ENCODE results near the gene PASK.
A peak's percentile ranks its signal among the peaks of the same experiment; 100 is the strongest.

The PASK gene

DNA sequence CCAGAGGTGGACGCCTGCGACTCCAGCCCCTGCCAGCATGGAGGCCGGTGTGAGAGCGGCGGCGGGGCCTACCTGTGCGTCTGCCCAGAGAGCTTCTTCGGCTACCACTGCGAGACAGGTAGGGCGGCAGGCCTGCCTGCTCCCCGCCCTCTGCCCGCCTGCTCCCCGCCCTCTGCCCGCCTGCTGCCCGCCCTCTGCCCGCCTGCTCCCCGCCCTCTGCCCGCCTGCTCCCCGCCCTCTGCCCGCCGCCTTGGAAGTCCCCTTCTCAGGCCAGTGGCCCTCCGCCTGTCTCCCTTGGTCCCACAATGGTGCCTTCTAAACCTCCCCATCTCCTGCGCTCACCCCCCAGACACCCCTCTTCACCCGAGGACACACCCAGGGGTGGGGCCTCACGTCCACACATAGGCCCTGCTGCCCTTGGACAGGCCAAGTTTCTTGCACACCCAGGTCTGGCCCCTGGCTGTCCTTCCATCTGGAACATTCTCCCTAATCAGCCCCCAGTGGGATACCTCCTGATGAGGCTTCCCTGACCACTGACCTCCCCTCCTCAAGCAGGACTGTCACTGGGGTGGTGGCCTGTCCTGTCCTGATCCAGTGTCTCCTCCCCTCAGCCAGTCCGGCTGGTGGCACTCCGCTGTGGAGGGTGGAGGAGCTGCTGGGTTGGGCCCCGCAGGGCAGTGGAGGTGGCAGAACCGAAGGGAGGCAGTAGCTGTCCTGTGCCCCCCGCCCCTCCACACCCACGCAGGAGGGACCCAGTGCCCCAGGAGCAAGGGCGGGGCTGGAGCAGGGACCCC, 85.1 kb downstream of the PASK start:
- no peak overlapping the region for H3K4me3 ChIP-seq
- H3K36me3 ChIP-seq: no peaks in the 10 kb centered on the region
- H3K27ac ChIP-seq: no peak overlapping the region
- no peak for TF ChIP-seq Cebpa-rat (IDR thresholded peaks at IDR 0.05)
- H3K27me3 ChIP-seq: no peaks in the 10 kb centered on the region
- H3K4me1 ChIP-seq: no peaks in the 10 kb centered on the region; the same call in 1 of the 2 replicates
- peak overlapping the region; percentile 37; the same call in 1 of the 2 replicates for H3K4me2 ChIP-seq
- no peaks in the 10 kb centered on the region for H3K9me3 ChIP-seq
- peaks cover 12% of the 10 kb centered on the region; the same call in 1 of the 2 replicates for H4K20me1 ChIP-seq
- H3K9ac ChIP-seq: no peak overlapping the region

DNA sequence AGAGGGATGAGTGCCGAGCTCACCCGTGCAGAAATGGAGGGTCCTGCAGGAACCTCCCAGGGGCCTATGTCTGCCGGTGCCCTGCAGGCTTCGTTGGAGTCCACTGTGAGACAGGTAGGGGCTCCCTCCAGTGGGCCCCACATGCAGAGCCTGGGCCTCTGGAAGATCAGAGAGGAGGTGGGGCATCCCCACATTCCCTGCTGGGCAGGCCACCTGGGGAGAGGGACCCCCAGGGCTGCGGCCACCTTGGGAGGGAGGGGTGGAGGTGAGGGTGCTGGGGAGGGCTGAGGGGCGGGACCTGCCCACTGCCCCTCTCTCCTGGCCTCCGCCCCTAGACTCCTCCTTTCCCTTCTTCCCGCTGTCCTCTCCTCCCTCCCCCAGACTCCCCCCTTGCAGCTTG, 85.7 kb downstream of the PASK start:
- H4K20me1 ChIP-seq: peaks cover 8% of the 10 kb centered on the region; the same call in 1 of the 2 replicates
- H3K4me1 ChIP-seq: no peaks in the 10 kb centered on the region; the same call in 1 of the 2 replicates
- no peak for TF ChIP-seq Cebpa-rat (IDR thresholded peaks at IDR 0.05)
- H3K4me3 ChIP-seq: no peak overlapping the region
- H3K27me3 ChIP-seq: no peaks in the 10 kb centered on the region
- no peak overlapping the region for H3K9ac ChIP-seq
- H3K4me2 ChIP-seq: peak overlapping the region; percentile 37; the same call in 1 of the 2 replicates
- H3K9me3 ChIP-seq: no peaks in the 10 kb centered on the region
- no peaks in the 10 kb centered on the region for H3K36me3 ChIP-seq
- no peak overlapping the region for H3K27ac ChIP-seq

DNA sequence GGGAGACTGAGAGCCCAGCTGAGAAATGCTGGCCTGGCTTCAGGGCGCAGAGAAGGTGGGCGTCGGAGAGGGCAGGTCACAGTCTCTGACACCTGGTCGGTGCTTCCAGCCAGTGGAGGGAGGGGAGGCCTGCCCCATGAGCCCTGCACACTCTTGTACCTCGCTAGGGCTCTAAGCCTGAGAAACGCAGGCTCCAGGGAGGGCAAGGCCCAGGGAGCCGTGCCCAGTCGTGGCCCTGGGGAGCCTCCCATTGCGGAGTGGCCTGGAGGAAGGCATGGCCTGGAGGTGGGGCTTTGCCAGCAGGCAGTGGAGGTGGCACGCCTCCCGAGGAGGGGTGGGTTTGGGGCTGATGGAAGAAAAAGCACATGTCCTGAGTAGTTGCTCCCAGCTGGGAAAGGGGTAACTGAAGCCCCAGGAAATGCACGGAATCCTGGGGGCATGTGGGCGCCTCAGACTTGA, 86.2 kb downstream of the PASK start:
- Histone ChIP-seq H3K36me3 (no peaks in the 10 kb centered on the region), H3K9me3 (no peaks in the 10 kb centered on the region), H3K9ac (no peak overlapping the region), H3K4me1 (no peaks in the 10 kb centered on the region; the same call in 1 of the 2 replicates), H3K4me2 (no peak overlapping the region), H3K4me3 (no peak overlapping the region), H3K27me3 (no peaks in the 10 kb centered on the region), H3K27ac (no peak overlapping the region), H4K20me1 (peaks cover 5% of the 10 kb centered on the region; the same call in 1 of the 2 replicates)
- no peak for TF ChIP-seq Cebpa-rat (IDR thresholded peaks at IDR 0.05)

DNA sequence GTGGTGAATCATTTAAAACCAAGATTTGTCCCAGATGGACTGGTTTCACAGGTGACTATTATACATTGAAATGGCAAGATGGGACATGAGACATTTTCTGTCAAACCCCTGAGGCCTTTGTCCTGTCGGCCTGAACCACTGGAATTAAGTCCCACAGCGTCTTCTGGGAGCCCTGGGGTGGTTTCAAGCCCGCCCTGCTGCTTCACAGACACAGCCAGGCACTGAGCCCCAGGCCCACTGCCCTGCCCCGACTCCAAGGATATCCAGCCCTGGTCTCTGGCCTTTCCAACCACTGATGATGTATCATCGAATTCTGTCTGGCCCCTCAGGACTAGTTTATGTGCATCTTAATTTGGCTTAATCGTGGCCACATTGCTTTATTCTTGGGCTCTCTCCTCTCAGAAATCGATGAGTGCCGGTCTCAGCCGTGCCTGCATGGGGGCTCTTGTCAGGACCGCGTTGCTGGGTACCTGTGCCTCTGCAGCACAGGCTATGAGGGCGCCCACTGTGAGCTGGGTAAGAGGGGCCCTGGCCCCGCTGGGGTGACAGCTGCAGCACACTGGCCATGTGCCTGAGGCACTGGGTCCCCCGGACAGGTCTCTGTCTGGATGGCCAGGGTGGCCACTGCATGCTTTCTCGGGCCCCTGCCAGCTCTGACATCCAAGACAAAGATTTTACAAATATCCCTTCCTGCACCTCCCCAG, 86.7 kb downstream of the PASK start:
- Histone ChIP-seq H3K4me3 (no peak overlapping the region), H3K36me3 (no peaks in the 10 kb centered on the region), H4K20me1 (peaks cover 4% of the 10 kb centered on the region; the same call in 1 of the 2 replicates), H3K27ac (no peak overlapping the region), H3K9ac (no peak overlapping the region), H3K4me2 (no peak overlapping the region), H3K4me1 (no peaks in the 10 kb centered on the region; the same call in 1 of the 2 replicates), H3K27me3 (no peaks in the 10 kb centered on the region), H3K9me3 (no peaks in the 10 kb centered on the region)
- no peak for TF ChIP-seq Cebpa-rat (IDR thresholded peaks at IDR 0.05)

DNA sequence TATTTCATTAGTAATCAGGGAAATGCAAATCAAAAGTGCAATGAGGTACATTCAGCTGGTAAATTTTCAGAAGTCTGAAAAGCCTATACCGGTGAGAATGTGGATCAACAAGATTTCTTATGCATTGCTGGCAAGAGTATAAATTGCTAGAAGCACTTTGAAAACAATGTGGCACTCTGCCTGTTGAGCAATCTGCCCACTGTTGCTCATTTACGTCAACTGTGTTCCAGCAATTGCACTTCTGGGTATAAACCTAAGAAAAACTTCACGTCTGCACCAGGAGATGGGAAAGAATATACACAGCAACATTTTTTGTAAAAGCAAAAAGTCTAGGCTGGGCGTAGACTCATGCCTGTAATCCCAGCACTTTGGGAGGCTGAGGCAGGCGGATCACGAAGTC, 88.0 kb downstream of the PASK start:
- Histone ChIP-seq H4K20me1 (no peaks in the 10 kb centered on the region; the same call in 1 of the 2 replicates), H3K27ac (no peak overlapping the region), H3K27me3 (no peaks in the 10 kb centered on the region), H3K4me1 (no peaks in the 10 kb centered on the region; the same call in 1 of the 2 replicates), H3K4me2 (no peak overlapping the region), H3K4me3 (no peak overlapping the region), H3K36me3 (no peaks in the 10 kb centered on the region), H3K9me3 (no peaks in the 10 kb centered on the region), H3K9ac (no peak overlapping the region)
- TF ChIP-seq Cebpa-rat (IDR thresholded peaks at IDR 0.05): no peak

Measured in BLaER1 (cell line).